ENCODE results near the gene MMP27.

Gene MMP27

GRCh38 chr11:102724904-102725500 is 19.4 kb upstream of the MMP27 start, which contains the start of gene MMP8:
Gene MMP8 (minus strand): TSS chr11:102724954. CDS start chr11:102724855, 99 bp downstream.
- no peak within 1 kb of the TSS for H3K27ac ChIP-seq (ENCODE audit: low read depth, low read length)
- no peak within 1 kb of the TSS for H3K4me3 ChIP-seq (ENCODE audit: low read depth, low read length)
- no peaks in the 10 kb centered on the region for H3K36me3 ChIP-seq (ENCODE audit: control insufficient read depth, insufficient read depth, low read length)
- no peaks in the 10 kb centered on the region for H3K4me1 ChIP-seq (ENCODE audit: control insufficient read depth, insufficient read depth, low read length)
- H3K27me3 ChIP-seq (ENCODE audit: control insufficient read depth, insufficient read depth, low read length): no peaks in the 10 kb centered on the region
- H3K9ac ChIP-seq (ENCODE audit: low read length): no peak within 1 kb of the TSS
- 0 out of 2 replicates have a peak, but pooled peaks cover 3% of the 10 kb centered on the region for H3K9me3 ChIP-seq (ENCODE audit: control insufficient read depth, insufficient read depth, low read depth, low read length)

GRCh38 chr11:102722821-102723220 is 17.3 kb upstream of the MMP27 start:
- H3K4me3 ChIP-seq (ENCODE audit: low read depth, low read length): no peak overlapping the region
- H3K9ac ChIP-seq (ENCODE audit: low read length): no peak overlapping the region
- H3K9me3 ChIP-seq (ENCODE audit: control insufficient read depth, insufficient read depth, low read depth, low read length): 0 out of 2 replicates have a peak, but pooled peaks cover 3% of the 10 kb centered on the region
- no peak overlapping the region for H3K27ac ChIP-seq (ENCODE audit: low read depth, low read length)
- no peaks in the 10 kb centered on the region for H3K27me3 ChIP-seq (ENCODE audit: control insufficient read depth, insufficient read depth, low read length)
- no peaks in the 10 kb centered on the region for H3K36me3 ChIP-seq (ENCODE audit: control insufficient read depth, insufficient read depth, low read length)
- H3K4me1 ChIP-seq (ENCODE audit: control insufficient read depth, insufficient read depth, low read length): no peaks in the 10 kb centered on the region

- Histone ChIP-seq H3K4me1 (ENCODE audit: control insufficient read depth, insufficient read depth, low read length) (no peaks in the 10 kb centered on the region), H3K9me3 (ENCODE audit: control insufficient read depth, insufficient read depth, low read depth, low read length) (0 out of 2 replicates have a peak, but pooled peaks cover 3% of the 10 kb centered on the region), H3K9ac (ENCODE audit: low read length) (no peak overlapping the region), H3K36me3 (ENCODE audit: control insufficient read depth, insufficient read depth, low read length) (no peaks in the 10 kb centered on the region), H3K27me3 (ENCODE audit: control insufficient read depth, insufficient read depth, low read length) (no peaks in the 10 kb centered on the region), H3K27ac (ENCODE audit: low read depth, low read length) (no peak overlapping the region), H3K4me3 (ENCODE audit: low read depth, low read length) (no peak overlapping the region)
Observed at GRCh38 chr11:102719620-102720277, 14.2 kb upstream of the MMP27 start.

GRCh38 chr11:102717280-102717679 is 11.7 kb upstream of the MMP27 start:
- H3K4me1 ChIP-seq (ENCODE audit: control insufficient read depth, insufficient read depth, low read length): no peaks in the 10 kb centered on the region
- no peak overlapping the region for H3K9ac ChIP-seq (ENCODE audit: low read length)
- no peaks in the 10 kb centered on the region for H3K9me3 ChIP-seq (ENCODE audit: control insufficient read depth, insufficient read depth, low read depth, low read length)
- no peaks in the 10 kb centered on the region for H3K27me3 ChIP-seq (ENCODE audit: control insufficient read depth, insufficient read depth, low read length)
- H3K36me3 ChIP-seq (ENCODE audit: control insufficient read depth, insufficient read depth, low read length): no peaks in the 10 kb centered on the region
- no peak overlapping the region for H3K4me3 ChIP-seq (ENCODE audit: low read depth, low read length)
- no peak overlapping the region for H3K27ac ChIP-seq (ENCODE audit: low read depth, low read length)

GRCh38 chr11:102716527-102716926 is 11.0 kb upstream of the MMP27 start:
- no peaks in the 10 kb centered on the region for H3K4me1 ChIP-seq (ENCODE audit: control insufficient read depth, insufficient read depth, low read length)
- H3K9ac ChIP-seq (ENCODE audit: low read length): no peak overlapping the region
- no peaks in the 10 kb centered on the region for H3K36me3 ChIP-seq (ENCODE audit: control insufficient read depth, insufficient read depth, low read length)
- H3K4me3 ChIP-seq (ENCODE audit: low read depth, low read length): no peak overlapping the region
- no peak overlapping the region for H3K27ac ChIP-seq (ENCODE audit: low read depth, low read length)
- no peaks in the 10 kb centered on the region for H3K9me3 ChIP-seq (ENCODE audit: control insufficient read depth, insufficient read depth, low read depth, low read length)
- H3K27me3 ChIP-seq (ENCODE audit: control insufficient read depth, insufficient read depth, low read length): no peaks in the 10 kb centered on the region

GRCh38 chr11:102712137-102712536 is 6.6 kb upstream of the MMP27 start:
- H3K27me3 ChIP-seq (ENCODE audit: control insufficient read depth, insufficient read depth, low read length): no peaks in the 10 kb centered on the region
- H3K36me3 ChIP-seq (ENCODE audit: control insufficient read depth, insufficient read depth, low read length): no peaks in the 10 kb centered on the region
- H3K4me3 ChIP-seq (ENCODE audit: low read depth, low read length): no peak overlapping the region
- H3K9ac ChIP-seq (ENCODE audit: low read length): no peak overlapping the region
- no peak overlapping the region for H3K27ac ChIP-seq (ENCODE audit: low read depth, low read length)
- no peaks in the 10 kb centered on the region for H3K9me3 ChIP-seq (ENCODE audit: control insufficient read depth, insufficient read depth, low read depth, low read length)
- H3K4me1 ChIP-seq (ENCODE audit: control insufficient read depth, insufficient read depth, low read length): no peaks in the 10 kb centered on the region

GRCh38 chr11:102709201-102709945 is 3.8 kb upstream of the MMP27 start:
- no peak overlapping the region for H3K9ac ChIP-seq (ENCODE audit: low read length)

GRCh38 chr11:102708654-102709053 is 3.1 kb upstream of the MMP27 start:
- Histone ChIP-seq H3K4me1 (ENCODE audit: control insufficient read depth, insufficient read depth, low read length) (no peaks in the 10 kb centered on the region), H3K4me3 (ENCODE audit: low read depth, low read length) (no peak overlapping the region), H3K36me3 (ENCODE audit: control insufficient read depth, insufficient read depth, low read length) (no peaks in the 10 kb centered on the region), H3K9ac (ENCODE audit: low read length) (no peak overlapping the region), H3K27me3 (ENCODE audit: control insufficient read depth, insufficient read depth, low read length) (no peaks in the 10 kb centered on the region), H3K9me3 (ENCODE audit: control insufficient read depth, insufficient read depth, low read depth, low read length) (no peaks in the 10 kb centered on the region), H3K27ac (ENCODE audit: low read depth, low read length) (no peak overlapping the region)

More at GRCh38 chr11:102709201-102709945, 3.8 kb upstream of the MMP27 start:
- no peak overlapping the region for H3K4me3 ChIP-seq (ENCODE audit: low read depth, low read length)
- no peaks in the 10 kb centered on the region for H3K9me3 ChIP-seq (ENCODE audit: control insufficient read depth, insufficient read depth, low read depth, low read length)
- H3K27me3 ChIP-seq (ENCODE audit: control insufficient read depth, insufficient read depth, low read length): no peaks in the 10 kb centered on the region
- no peaks in the 10 kb centered on the region for H3K4me1 ChIP-seq (ENCODE audit: control insufficient read depth, insufficient read depth, low read length)
- no peak overlapping the region for H3K27ac ChIP-seq (ENCODE audit: low read depth, low read length)
- H3K36me3 ChIP-seq (ENCODE audit: control insufficient read depth, insufficient read depth, low read length): no peaks in the 10 kb centered on the region

GRCh38 chr11:102704841-102705240 is 728 bp downstream of the MMP27 start:
- no peak overlapping the region for H3K9ac ChIP-seq (ENCODE audit: low read length)
- H3K4me3 ChIP-seq (ENCODE audit: low read depth, low read length): no peak overlapping the region
- H3K4me1 ChIP-seq (ENCODE audit: control insufficient read depth, insufficient read depth, low read length): no peaks in the 10 kb centered on the region
- no peak overlapping the region for H3K27ac ChIP-seq (ENCODE audit: low read depth, low read length)
- H3K27me3 ChIP-seq (ENCODE audit: control insufficient read depth, insufficient read depth, low read length): no peaks in the 10 kb centered on the region
- no peaks in the 10 kb centered on the region for H3K36me3 ChIP-seq (ENCODE audit: control insufficient read depth, insufficient read depth, low read length)
- H3K9me3 ChIP-seq (ENCODE audit: control insufficient read depth, insufficient read depth, low read depth, low read length): no peaks in the 10 kb centered on the region

- Histone ChIP-seq H3K9me3 (ENCODE audit: control insufficient read depth, insufficient read depth, low read depth, low read length) (no peaks in the 10 kb centered on the region), H3K27me3 (ENCODE audit: control insufficient read depth, insufficient read depth, low read length) (no peaks in the 10 kb centered on the region), H3K27ac (ENCODE audit: low read depth, low read length) (no peak overlapping the region), H3K4me1 (ENCODE audit: control insufficient read depth, insufficient read depth, low read length) (no peaks in the 10 kb centered on the region), H3K4me3 (ENCODE audit: low read depth, low read length) (no peak overlapping the region), H3K36me3 (ENCODE audit: control insufficient read depth, insufficient read depth, low read length) (no peaks in the 10 kb centered on the region), H3K9ac (ENCODE audit: low read length) (no peak overlapping the region)
Observed at GRCh38 chr11:102703826-102704493, 1.6 kb downstream of the MMP27 start.

Data from HUES6 (cell line).